HEK293T (cell line): Measurements from ENCODE around the gene FKBP5.

Experiments used
- BHLHE40 ChIP-seq: fragments of 450-650 bp; IDR thresholded peaks from 2 replicates; pipeline ENCODE4 v1.6.1; 2016; ENCODE audit warnings: mild to moderate bottlenecking, moderate library complexity, borderline replicate concordance
- FOXA1 ChIP-seq: fragments of 450-650 bp; IDR thresholded peaks from 2 replicates; pipeline ENCODE4 v1.6.1; 2016; ENCODE audit warnings: mild to moderate bottlenecking
- FOXK2 ChIP-seq: fragments of 450-650 bp; IDR thresholded peaks from 2 replicates; pipeline ENCODE4 v1.6.1; 2016; ENCODE audit warnings: mild to moderate bottlenecking
- L3MBTL2 ChIP-seq: fragments of 450-650 bp; conservative IDR thresholded peaks from 2 replicates; pipeline ENCODE4 v1.6.1; 2016; ENCODE audit warnings: mild to moderate bottlenecking
- NFRKB ChIP-seq: fragments of 450-650 bp; IDR thresholded peaks from 2 replicates; pipeline ENCODE4 v1.6.1; 2016; ENCODE audit warnings: mild to moderate bottlenecking, moderate library complexity
- PKNOX1 ChIP-seq: fragments of 450-650 bp; IDR thresholded peaks from 2 replicates; pipeline ENCODE4 v1.6.1; 2016
- SUZ12 ChIP-seq: fragments of 450-650 bp; IDR thresholded peaks from 2 replicates; pipeline ENCODE4 v1.6.1; 2016; ENCODE audit warnings: mild to moderate bottlenecking
- TARDBP ChIP-seq: fragments of 450-650 bp; IDR thresholded peaks from 2 replicates; pipeline ENCODE4 v1.6.1; 2016
- ZNF384 ChIP-seq: fragments of 450-650 bp; IDR thresholded peaks from 2 replicates; pipeline ENCODE4 v1.6.1; 2016

DNA sequence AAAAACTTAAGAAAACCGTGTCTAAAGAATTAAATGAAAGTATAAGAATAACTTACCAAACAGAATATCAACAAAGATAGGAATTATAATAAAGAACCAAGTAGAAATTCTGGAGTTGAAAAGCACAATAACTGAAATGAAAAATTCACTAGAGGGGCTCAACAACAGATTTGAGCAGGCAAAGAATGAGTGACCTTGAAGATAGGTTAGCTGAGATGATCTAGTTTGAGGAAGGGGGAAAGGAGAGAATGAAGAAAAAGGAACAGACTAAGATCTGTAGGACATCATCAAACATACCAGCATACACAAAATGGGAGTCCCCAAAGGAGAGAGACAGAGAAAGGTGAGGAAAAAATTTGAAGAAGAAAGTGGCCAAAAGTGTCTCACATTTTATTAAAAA lies 138.3 kb downstream of the FKBP5 start:
- TF ChIP-seq TARDBP (no peak), PKNOX1 (no peak), SUZ12 (no peak), L3MBTL2 (no peak), NFRKB (no peak), FOXA1 (no peak), FOXK2 (no peak), BHLHE40 (no peak), ZNF384 (no peak)
